ENCODE data around the gene PCSK6.

DNA sequence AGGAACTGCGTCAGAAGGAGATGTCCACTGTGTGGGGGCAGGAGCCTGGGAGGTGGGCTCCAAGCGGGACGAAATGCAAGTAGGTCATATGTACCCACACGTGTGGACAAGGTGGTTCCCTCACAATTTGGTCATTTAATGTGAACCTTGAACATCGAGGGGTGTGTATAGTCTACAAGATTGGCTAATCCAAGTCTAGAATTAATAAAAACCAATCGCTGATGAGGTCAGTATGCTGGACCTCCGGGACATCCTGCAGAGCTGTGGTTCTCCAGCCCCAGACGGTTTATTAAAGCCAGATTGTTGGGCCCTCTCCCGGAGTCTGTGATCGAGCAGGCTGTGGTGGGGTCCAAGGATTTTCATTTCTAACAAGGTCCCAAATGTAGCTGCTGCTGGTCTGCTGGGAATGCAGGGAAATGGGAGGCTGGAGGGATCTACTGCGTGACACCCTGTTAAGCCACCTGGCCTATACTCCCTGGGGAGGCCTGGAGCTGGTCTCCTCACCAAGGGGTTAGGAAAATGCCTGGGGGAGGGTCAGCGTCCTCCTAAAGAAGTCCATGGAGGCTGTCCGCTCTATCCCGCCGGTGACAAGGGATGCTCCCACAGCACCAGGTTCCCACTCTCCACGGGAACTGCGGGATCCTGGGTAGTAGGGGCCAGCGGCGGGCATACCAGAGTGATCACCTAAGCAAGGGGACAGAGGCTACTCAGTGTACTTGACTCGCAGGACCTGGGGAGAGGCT is 25.1 kb downstream of the PCSK6 start:
- no peak for TF ChIP-seq POLR2A (IDR thresholded peaks at IDR 0.05)
- TF ChIP-seq, protein P1, sequence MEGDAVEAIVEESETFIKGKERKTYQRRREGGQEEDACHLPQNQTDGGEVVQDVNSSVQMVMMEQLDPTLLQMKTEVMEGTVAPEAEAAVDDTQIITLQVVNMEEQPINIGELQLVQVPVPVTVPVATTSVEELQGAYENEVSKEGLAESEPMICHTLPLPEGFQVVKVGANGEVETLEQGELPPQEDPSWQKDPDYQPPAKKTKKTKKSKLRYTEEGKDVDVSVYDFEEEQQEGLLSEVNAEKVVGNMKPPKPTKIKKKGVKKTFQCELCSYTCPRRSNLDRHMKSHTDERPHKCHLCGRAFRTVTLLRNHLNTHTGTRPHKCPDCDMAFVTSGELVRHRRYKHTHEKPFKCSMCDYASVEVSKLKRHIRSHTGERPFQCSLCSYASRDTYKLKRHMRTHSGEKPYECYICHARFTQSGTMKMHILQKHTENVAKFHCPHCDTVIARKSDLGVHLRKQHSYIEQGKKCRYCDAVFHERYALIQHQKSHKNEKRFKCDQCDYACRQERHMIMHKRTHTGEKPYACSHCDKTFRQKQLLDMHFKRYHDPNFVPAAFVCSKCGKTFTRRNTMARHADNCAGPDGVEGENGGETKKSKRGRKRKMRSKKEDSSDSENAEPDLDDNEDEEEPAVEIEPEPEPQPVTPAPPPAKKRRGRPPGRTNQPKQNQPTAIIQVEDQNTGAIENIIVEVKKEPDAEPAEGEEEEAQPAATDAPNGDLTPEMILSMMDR (IDR thresholded peaks at IDR 0.05) = no peak

All from stomach (tissue), 4 donors.